HepG2 (cell line): Measurements from ENCODE around the gene FMN2. TPM values are rescaled to one million over a fixed set of nuclear protein-coding genes. Genes with fewer than 3 reads are reported as not detected.

Source experiments
- ATAC-seq: fragments of 200-7000 bp; cut with Tn5 transposase; 3 replicates; pipeline ENCODE4 v1.9.1; 2020; ENCODE audit warnings: mild to moderate bottlenecking, moderate library complexity
- BruUV-seq: library from RNA; stranded (reverse); fragments of 400-500 nt; replicated peaks from 2 replicates; lab custom pipeline; 2021; lab: Mats Ljungman, UMichigan
- CTCF ChIA-PET: fragments of 300-600 bp; formaldehyde crosslinking; extraction: SDS; loops from one replicate; lab custom pipeline; 2021; ENCODE audit warnings: low total read pairs, inconsistent platforms, low intra/inter-chr PET ratio; lab: Yijun Ruan, JAX
- POLR2A ChIA-PET: fragments of 350-600 bp; sonication (Branson Sonifier 250); formaldehyde crosslinking; loops from one replicate; lab custom pipeline; 2020; ENCODE audit warnings: antibody characterized with exemption, inconsistent platforms; lab: Yijun Ruan, JAX
- DNase-seq: peaks from one replicate; pipeline ENCODE4 v3.0.0-alpha.2; 2015; ENCODE audit warnings: low spot score
- FAIRE-seq: peaks from 3 replicates; lab custom pipeline; 2011; peaks lifted over from hg19 to GRCh38; lab: Jason Lieb, UNC
- H2AFZ ChIP-seq: one replicate; pipeline ENCODE4 v1.6.1; 2011; ENCODE audit warnings: low read length, inconsistent platforms
- H3K27ac ChIP-seq: fragments of 300-600 bp; 3 replicates; pipeline ENCODE4 v1.8.0; 2011; ENCODE audit warnings: mixed run types, mild to moderate bottlenecking, mixed read lengths, low read length, inconsistent platforms; ENCODE audit not compliant: insufficient read depth; ENCODE audit errors: extremely low read length
- H3K27me3 ChIP-seq, 2 experiments: fragments of 200-600 bp in 1 of 2; 2 replicates in 1 of 2; 3 replicates in 1 of 2; pipeline versions ENCODE4 v1.6.0 to v1.8.0; 2011; ENCODE audit warnings: low read length in 2 of 2, mild to moderate bottlenecking in 2 of 2, moderate library complexity in 2 of 2, inconsistent platforms in 1 of 2; ENCODE audit not compliant: insufficient read depth in 2 of 2, control insufficient read depth in 1 of 2
- H3K36me3 ChIP-seq, 2 experiments: fragments of 200-600 bp in 1 of 2; replicated peaks in 1 of 2; 2 replicates in 1 of 2; 3 replicates in 1 of 2; pipeline versions ENCODE4 v1.5.1 to v1.8.0; 2011; ENCODE audit warnings: low read length in 2 of 2, inconsistent platforms in 1 of 2; ENCODE audit not compliant: insufficient read depth in 2 of 2, control insufficient read depth in 1 of 2
- H3K4me1 ChIP-seq: 2 replicates; pipeline ENCODE4 v1.5.1; 2012; ENCODE audit warnings: low read length, inconsistent platforms; ENCODE audit not compliant: insufficient read depth
- H3K4me2 ChIP-seq: 2 replicates; pipeline ENCODE4 v1.6.0; 2011; ENCODE audit warnings: low read depth, low read length, inconsistent platforms
- H3K4me3 ChIP-seq, 3 experiments: fragments of 200-600 bp in 1 of 3; sonication (generic), shearing (Covaris generic) in 1 of 3; replicated peaks in 1 of 3; 2 replicates each; pipeline ENCODE4 v1.5.1; 2011 to 2016; ENCODE audit warnings: low read length in 3 of 3, inconsistent platforms in 2 of 3, low read depth in 2 of 3, mild to moderate bottlenecking in 2 of 3, control low read depth in 1 of 3, mixed read lengths in 1 of 3; ENCODE audit not compliant: insufficient read depth in 1 of 3
- H3K79me2 ChIP-seq: one replicate; pipeline ENCODE4 v1.6.1; 2011; ENCODE audit warnings: low read length, inconsistent platforms; ENCODE audit not compliant: insufficient read depth
- H3K9ac ChIP-seq: 2 replicates; pipeline ENCODE4 v1.6.0; 2011; ENCODE audit warnings: mild to moderate bottlenecking, low read depth, low read length, inconsistent platforms; ENCODE audit not compliant: insufficient read depth
- H3K9me3 ChIP-seq: 2 replicates; pipeline ENCODE4 v1.5.1; 2012; ENCODE audit warnings: mild to moderate bottlenecking, low read length
- H4K20me1 ChIP-seq: 2 replicates; pipeline ENCODE4 v1.6.0; 2011; ENCODE audit warnings: inconsistent platforms, mild to moderate bottlenecking, low read length, moderate library complexity; ENCODE audit not compliant: insufficient read depth
- HIVEP1 ChIP-seq: sonication (generic); formaldehyde crosslinking; IDR thresholded peaks from 2 replicates; pipeline ENCODE4 v1.4.0; 2020; ENCODE audit warnings: mild to moderate bottlenecking, missing genetic modification reagents
- KMT2B ChIP-seq: IDR thresholded peaks from 2 replicates; pipeline ENCODE4 v1.6.1; 2016; ENCODE audit warnings: missing genetic modification reagents, missing compliant biosample characterization
- MTERF4 ChIP-seq: sonication (generic); formaldehyde crosslinking; IDR thresholded peaks from 2 replicates; pipeline ENCODE4 v1.8.0; 2023; ENCODE audit warnings: mild to moderate bottlenecking, missing genetic modification reagents
- ZNF549 ChIP-seq: sonication (generic); formaldehyde crosslinking; IDR thresholded peaks from 2 replicates; pipeline ENCODE4 v1.5.0; 2020; ENCODE audit warnings: missing genetic modification reagents
- ZNF616 ChIP-seq: sonication (generic); formaldehyde crosslinking; IDR thresholded peaks from 2 replicates; pipeline ENCODE4 v1.5.0; 2020; ENCODE audit warnings: low read depth, mild to moderate bottlenecking, missing genetic modification reagents
- WGBS: methylation state at CpG from one replicate; pipeline ENCODE4 v1.1.6; 2017; ENCODE audit warnings: low lambda C conversion rate; 5-methylcytosine and 5-hydroxymethylcytosine counted together
- in situ Hi-C: cut with HindIII; loops from 2 replicates; pipeline ENCODE4 v1.10.0; 2017; ENCODE audit warnings: low pct_unique_long_range_greater_than_20kb; ENCODE audit not compliant: extremely low pct_ligation_motif_present
- intact Hi-C: fragments of 100-400 bp; cut with micrococcal nuclease; formaldehyde crosslinking; loops from one replicate; pipeline ENCODE4 v1.10.0; 2022; ENCODE audit not compliant: unreplicated experiment
- polyA plus RNA-seq, 8 experiments: library from polyadenylated mRNA; depleted of rRNA in 3 of 8; stranded (reverse) in 7 of 8; unstranded in 1 of 8; fragments of >200 nt; fragmentation: Illumina TruSeq in 4 of 8; extraction: Trizol in 4 of 8; gene quantifications; 2 replicates each; pipeline versions ENCODE4 v1.2.1 to v1.2.3, GENCODE V29; 2011 to 2016; ENCODE audit warnings: low read depth in 4 of 8, missing spikeins in 1 of 8, mixed read lengths in 1 of 8; ENCODE audit not compliant: insufficient read depth in 1 of 8
- total RNA-seq, 5 experiments: library from RNA; depleted of rRNA; stranded (reverse); fragments of >200 nt; fragmentation: Illumina TruSeq; extraction: Trizol; gene quantifications; 2 replicates each; pipeline ENCODE4 v1.2.3, GENCODE V29; 2016; ENCODE audit warnings: low read depth in 1 of 5
- TF ChIP-seq, protein P1 (sequence below): sonication (generic); formaldehyde crosslinking; IDR thresholded peaks from 2 replicates; pipeline ENCODE4 v1.4.0; 2020; ENCODE audit warnings: mild to moderate bottlenecking, missing genetic modification reagents
- TF ChIP-seq, protein P2 (sequence below): sonication (generic); formaldehyde crosslinking; IDR thresholded peaks from 2 replicates; pipeline ENCODE4 v1.4.0; 2020; ENCODE audit warnings: mild to moderate bottlenecking, missing genetic modification reagents

Gene FMN2
- total and polyA plus RNA-seq, 2 of the 13 experiments (the other 11 are each of a cell fraction or from before 2014, with no cell fraction given): not detected

GRCh38 chr1:240465531-240465940 is 373.9 kb downstream of the FMN2 start (continued):
- TF ChIP-seq, protein P1, sequence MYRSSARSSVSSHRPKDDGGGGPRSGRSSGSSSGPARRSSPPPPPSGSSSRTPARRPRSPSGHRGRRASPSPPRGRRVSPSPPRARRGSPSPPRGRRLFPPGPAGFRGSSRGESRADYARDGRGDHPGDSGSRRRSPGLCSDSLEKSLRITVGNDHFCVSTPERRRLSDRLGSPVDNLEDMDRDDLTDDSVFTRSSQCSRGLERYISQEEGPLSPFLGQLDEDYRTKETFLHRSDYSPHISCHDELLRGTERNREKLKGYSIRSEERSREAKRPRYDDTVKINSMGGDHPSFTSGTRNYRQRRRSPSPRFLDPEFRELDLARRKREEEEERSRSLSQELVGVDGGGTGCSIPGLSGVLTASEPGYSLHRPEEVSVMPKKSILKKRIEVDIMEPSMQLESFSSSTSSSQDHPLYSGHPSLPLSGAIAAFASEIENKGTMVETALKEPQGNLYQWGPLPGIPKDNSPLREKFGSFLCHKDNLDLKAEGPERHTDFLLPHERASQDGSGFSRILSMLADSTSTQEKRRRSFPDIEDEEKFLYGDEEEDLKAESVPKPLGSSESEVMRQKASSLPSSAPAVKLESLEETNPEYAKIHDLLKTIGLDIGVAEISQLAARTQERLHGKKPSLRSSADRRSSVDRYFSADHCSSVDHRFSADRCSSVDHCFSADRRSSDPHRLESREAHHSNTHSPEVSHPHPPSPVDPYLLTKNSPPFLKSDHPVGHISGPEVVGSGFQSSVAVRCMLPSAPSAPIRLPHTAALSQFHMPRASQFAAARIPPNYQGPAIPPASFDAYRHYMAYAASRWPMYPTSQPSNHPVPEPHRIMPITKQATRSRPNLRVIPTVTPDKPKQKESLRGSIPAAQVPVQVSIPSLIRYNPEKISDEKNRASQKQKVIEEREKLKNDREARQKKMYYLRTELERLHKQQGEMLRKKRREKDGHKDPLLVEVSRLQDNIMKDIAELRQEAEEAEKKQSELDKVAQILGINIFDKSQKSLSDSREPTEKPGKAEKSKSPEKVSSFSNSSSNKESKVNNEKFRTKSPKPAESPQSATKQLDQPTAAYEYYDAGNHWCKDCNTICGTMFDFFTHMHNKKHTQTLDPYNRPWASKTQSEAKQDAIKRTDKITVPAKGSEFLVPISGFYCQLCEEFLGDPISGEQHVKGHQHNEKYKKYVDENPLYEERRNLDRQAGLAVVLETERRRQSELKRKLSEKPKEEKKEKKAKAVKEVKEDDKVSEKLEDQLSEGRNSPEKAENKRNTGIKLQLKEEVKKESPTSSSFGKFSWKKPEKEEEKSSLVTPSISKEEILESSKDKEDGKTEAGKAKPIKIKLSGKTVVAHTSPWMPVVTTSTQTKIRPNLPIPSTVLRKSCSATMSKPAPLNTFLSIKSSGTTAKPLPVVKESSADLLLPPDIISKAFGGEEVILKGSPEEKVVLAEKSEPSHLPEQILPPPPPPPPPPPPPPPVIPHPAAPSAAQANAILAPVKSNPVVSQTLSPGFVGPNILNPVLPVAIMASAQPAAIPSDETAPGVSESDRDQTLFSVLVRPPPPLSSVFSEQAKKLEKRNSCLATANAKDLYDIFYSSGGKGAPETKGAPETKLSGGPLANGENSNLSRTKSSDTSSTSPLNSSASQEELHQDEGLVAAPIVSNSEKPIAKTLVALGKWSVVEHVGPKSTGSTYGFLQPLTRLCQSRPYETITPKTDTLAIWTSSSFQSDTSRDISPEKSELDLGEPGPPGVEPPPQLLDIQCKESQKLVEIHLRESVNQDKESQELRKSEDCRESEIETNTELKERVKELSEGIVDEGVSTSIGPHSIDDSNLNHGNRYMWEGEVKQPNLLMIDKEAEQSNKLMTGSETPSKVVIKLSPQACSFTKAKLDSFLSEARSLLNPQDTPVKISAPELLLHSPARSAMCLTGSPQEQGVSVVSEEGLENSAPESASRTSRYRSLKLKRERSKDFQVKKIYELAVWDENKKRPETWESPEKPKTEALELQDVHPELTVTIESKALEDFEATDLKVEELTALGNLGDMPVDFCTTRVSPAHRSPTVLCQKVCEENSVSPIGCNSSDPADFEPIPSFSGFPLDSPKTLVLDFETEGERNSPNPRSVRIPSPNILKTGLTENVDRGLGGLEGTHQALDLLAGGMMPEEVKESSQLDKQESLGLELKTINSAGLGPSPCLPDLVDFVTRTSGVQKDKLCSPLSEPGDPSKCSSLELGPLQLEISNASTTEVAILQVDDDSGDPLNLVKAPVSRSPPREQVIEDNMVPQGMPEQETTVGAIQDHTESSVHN (CRISPR knock-in tag): no peak
- TF ChIP-seq MTERF4 (no peak), KMT2B (CRISPR knock-in tag) (no peak)

DNA sequence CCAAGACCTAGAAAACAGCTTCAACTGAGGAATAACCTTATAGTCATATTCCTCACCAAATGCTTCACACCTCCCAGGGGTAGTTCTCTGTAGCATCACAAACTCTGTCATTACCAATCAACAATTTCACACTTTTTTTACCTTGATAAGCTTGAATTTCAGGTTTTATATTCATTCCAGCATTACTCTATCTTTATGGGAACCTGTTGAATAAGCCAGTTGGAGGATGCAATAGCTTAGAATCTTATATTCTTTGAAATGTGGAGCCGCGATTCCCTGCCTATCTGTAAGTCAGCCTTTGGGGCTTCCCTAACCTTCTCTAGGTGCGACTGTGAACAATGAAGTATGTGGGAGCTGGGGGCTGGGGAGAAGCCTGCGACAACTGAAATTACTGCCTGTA is 374.8 kb downstream of the FMN2 start:
- ChIA-PET CTCF (no interaction called here), POLR2A (no interaction called here)
- WGBS: 63% methylated on average over 4 of the region's 4 CpGs
- ATAC-seq: no peak
- Histone ChIP-seq H2AFZ (no peak overlapping the region), H3K36me3 (no peaks in the 10 kb centered on the region), H3K27me3 (no peaks in the 10 kb centered on the region; a peak in 1 of 5 replicates), H3K4me2 (no peak overlapping the region), H3K27ac (no peak overlapping the region), H3K4me1 (no peaks in the 10 kb centered on the region), H3K9me3 (no peaks in the 10 kb centered on the region), H3K4me3 (no peak overlapping the region), H3K79me2 (no peaks in the 10 kb centered on the region), H3K9ac (no peak overlapping the region), H4K20me1 (no peaks in the 10 kb centered on the region)
- FAIRE-seq: no peak
- intact Hi-C loops: no loop called here
- in situ Hi-C loops: no loop called here
- no TSS peak for BruUV-seq
- no peak for DNase-seq
- TF ChIP-seq ZNF549 (CRISPR knock-in tag) (no peak), ZNF616 (CRISPR knock-in tag) (no peak), HIVEP1 (no peak)
- TF ChIP-seq, protein P2, sequence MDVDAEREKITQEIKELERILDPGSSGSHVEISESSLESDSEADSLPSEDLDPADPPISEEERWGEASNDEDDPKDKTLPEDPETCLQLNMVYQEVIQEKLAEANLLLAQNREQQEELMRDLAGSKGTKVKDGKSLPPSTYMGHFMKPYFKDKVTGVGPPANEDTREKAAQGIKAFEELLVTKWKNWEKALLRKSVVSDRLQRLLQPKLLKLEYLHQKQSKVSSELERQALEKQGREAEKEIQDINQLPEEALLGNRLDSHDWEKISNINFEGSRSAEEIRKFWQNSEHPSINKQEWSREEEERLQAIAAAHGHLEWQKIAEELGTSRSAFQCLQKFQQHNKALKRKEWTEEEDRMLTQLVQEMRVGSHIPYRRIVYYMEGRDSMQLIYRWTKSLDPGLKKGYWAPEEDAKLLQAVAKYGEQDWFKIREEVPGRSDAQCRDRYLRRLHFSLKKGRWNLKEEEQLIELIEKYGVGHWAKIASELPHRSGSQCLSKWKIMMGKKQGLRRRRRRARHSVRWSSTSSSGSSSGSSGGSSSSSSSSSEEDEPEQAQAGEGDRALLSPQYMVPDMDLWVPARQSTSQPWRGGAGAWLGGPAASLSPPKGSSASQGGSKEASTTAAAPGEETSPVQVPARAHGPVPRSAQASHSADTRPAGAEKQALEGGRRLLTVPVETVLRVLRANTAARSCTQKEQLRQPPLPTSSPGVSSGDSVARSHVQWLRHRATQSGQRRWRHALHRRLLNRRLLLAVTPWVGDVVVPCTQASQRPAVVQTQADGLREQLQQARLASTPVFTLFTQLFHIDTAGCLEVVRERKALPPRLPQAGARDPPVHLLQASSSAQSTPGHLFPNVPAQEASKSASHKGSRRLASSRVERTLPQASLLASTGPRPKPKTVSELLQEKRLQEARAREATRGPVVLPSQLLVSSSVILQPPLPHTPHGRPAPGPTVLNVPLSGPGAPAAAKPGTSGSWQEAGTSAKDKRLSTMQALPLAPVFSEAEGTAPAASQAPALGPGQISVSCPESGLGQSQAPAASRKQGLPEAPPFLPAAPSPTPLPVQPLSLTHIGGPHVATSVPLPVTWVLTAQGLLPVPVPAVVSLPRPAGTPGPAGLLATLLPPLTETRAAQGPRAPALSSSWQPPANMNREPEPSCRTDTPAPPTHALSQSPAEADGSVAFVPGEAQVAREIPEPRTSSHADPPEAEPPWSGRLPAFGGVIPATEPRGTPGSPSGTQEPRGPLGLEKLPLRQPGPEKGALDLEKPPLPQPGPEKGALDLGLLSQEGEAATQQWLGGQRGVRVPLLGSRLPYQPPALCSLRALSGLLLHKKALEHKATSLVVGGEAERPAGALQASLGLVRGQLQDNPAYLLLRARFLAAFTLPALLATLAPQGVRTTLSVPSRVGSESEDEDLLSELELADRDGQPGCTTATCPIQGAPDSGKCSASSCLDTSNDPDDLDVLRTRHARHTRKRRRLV (CRISPR knock-in tag): no peak
